Measurements from ENCODE around the gene ZFR2. TPM values are rescaled to one million over a fixed set of nuclear protein-coding genes. Genes with fewer than 3 reads are reported as not detected.

ZFR2 gene
- polyA plus RNA-seq, 3 donors, result 1.3 to 2.0 (median 1.5) TPM

- no peak for DNase-seq (ENCODE audit: low read depth in 3 of 3, low spot score in 2 of 3)
Measured at GRCh38 chr19:3839941-3840340, 28.9 kb downstream of the ZFR2 start.

DNA sequence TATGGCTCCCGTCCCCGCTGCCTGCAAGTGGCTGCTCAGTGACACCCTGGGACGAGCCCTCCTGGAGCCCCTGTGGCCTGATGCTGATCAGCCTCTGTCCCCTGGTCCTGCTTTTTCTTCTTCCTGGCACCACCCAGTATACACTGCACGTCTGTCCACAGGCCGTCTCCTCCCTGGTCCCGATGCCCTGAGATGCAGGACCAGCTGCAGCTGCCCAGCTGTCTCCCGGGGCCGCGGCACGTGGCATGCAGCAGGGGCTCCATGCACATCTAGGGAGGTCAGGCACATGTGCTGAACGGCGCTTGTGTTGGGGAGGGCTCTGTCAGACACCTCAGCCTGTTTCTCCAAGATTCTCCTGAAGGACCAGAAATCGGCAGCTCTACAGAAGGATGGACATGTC lies 30.2 kb downstream of the ZFR2 start:
- DNase-seq (ENCODE audit: low read depth in 3 of 3, low spot score in 2 of 3), result no peak

GRCh38 chr19:3837922-3838321 lies 30.9 kb downstream of the ZFR2 start:
- DNase-seq (ENCODE audit: low read depth in 3 of 3, low spot score in 2 of 3), result no peak

GRCh38 chr19:3837332-3837731 lies 31.5 kb downstream of the ZFR2 start:
- no peak for DNase-seq (ENCODE audit: low read depth in 3 of 3, low spot score in 2 of 3)

GRCh38 chr19:3836887-3837286 lies 32.0 kb downstream of the ZFR2 start:
- DNase-seq (ENCODE audit: low read depth in 3 of 3, low spot score in 2 of 3), result no peak

DNA sequence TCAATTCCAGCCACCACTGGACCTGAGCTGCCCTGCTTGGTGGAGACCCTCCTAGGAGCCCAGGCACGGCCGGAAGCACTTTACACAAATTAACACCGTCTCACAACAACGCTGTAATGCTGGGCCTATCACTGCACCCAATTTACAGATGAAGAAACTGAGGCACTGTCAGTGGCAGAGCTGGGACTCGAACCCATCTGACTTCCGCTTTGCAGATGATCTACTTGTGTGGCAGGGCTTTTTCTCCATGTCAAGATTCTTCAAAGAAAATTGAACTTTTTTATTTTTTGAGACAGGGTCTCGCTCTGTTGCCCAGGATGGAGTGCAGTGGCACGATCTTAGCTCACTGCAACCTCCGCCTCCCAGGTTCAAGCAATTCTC lies 33.8 kb downstream of the ZFR2 start:
- no peak for DNase-seq (ENCODE audit: low read depth in 3 of 3, low spot score in 2 of 3)

DNA sequence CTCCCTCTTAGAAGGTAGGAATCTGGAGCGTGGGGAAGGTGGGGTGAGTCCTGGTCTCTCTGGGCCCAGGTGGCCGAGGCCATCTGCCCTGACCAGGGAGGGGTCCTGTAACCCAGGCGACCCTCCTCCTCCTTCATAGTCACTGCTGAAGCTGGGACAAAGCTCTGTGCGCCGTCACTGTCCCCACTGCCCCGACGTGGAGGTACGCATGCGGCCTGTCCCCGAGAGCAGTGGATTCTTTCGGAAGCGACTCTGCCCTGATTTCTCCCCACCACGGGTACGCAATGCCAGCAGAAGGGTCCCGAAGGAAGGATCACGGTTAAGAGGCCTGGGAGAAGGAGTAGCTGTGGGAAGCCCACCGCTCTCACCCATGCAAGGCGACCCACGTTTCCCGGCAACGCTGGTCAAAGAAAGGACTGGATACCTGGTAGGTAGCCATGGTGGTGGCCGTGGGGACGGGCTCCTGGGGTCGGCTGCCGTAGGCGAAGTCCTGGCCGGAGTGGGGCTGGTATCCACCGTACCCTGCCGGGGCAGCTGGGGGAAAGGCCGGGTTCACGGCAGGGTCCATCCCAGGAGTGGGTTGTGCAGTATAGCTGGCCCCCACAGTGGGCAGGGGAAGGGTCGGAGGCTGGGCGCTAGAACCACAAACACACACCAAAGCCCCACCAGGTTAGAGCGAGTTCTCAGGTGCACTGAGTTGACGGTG lies 34.3 kb downstream of the ZFR2 start:
- no peak for DNase-seq (ENCODE audit: low read depth in 3 of 3, low spot score in 2 of 3)

- no peak for DNase-seq (ENCODE audit: low read depth in 3 of 3, low spot score in 2 of 3)
Measured at GRCh38 chr19:3833578-3834348, 35.1 kb downstream of the ZFR2 start.

DNA sequence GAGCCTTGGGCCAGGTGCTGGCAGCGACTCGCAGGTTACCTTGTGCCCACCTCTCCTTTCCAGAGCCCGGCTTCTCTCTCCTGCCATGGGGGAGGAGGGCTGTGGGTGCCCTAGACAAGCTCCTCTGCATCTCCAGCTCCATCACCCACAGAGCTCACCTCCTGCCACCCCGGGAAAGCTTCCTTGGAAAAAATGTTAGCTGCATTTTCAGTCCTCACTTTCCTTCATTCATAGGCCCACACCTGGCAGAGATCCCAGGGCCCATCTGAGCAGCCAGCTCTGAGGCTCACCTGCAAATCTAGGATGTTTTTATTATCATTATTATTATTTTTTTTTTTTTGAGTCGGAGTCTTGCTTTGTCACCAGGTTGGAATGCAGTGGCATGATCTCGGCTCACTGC lies 36.8 kb downstream of the ZFR2 start:
- DNase-seq (ENCODE audit: low read depth in 3 of 3, low spot score in 2 of 3), result no peak

- no peak for DNase-seq (ENCODE audit: low read depth in 3 of 3, low spot score in 2 of 3)
Measured at GRCh38 chr19:3831601-3832000, 37.2 kb downstream of the ZFR2 start.

DNA sequence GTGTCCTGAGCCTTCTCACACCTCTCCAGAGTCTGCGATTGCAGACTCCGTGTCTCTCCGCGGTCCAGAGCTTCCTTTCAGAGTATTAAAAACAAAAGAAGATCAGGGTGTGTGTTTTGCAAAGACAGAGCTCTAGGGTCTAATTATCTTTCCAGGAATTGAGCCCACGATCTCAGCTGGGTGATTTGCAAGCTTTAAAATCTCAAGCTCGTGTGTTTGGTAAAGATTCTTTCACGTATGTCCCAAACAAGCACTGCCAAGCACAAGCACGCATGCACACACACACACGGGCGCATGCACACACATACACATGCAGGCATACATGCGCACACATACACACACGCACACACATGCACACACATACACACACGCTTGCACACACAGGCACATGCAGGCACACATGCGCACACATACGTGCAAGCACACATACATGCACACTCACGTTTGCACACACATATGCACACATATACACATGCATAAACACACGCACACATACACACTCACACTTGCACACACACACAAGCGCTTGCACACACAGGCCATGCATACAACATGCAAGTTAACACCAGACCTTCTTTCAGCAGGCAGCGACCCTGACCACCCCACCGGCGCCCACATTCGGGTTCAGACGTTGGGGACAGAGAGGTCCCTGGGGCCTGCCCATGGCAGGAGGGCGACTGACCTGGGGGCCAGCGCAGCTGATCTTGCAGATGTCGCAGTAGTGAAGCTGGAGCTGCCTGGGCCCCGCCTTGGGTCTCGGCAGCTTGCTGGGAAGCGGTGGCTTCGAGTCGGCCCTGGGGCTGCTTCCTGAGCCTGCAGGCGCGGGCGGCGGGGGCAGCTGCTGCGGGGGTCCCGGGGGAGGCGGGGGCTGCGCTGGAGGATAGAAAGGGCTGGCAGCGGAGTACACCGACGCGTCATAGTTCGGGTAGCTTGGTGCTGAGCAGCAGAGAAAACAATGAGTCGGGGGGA lies 37.9 kb downstream of the ZFR2 start:
- no peak for DNase-seq (ENCODE audit: low read depth in 3 of 3, low spot score in 2 of 3)

GRCh38 chr19:3827306-3827705 lies 41.5 kb downstream of the ZFR2 start:
- DNase-seq (ENCODE audit: low read depth in 3 of 3, low spot score in 2 of 3), result no peak

- DNase-seq (ENCODE audit: low read depth in 3 of 3, low spot score in 2 of 3), result no peak
Measured at GRCh38 chr19:3826163-3826562, 42.7 kb downstream of the ZFR2 start.

GRCh38 chr19:3825286-3825956 lies 43.4 kb downstream of the ZFR2 start:
- no peak for DNase-seq (ENCODE audit: low read depth in 3 of 3, low spot score in 2 of 3)

DNA sequence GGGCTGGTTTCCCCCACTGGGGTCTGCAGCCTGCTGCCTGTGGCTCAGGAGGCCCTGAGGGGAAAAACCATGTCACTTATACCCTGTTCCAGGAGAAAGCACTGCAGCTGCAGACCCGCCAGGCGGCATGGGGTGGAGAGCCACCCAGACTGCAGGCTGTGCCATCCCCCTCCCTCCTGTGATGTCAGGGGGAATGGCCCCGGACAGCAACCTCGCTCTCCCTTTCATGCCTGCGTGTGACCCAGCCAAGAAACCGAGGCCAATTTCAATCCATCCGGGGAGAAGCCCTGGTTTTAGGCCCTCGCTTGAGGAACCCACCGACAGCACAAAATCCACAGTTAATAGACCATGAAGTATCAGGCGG lies 45.5 kb downstream of the ZFR2 start:
- no peak for DNase-seq (ENCODE audit: low read depth in 3 of 3, low spot score in 2 of 3)

- DNase-seq (ENCODE audit: low read depth in 3 of 3, low spot score in 2 of 3), result no peak
Measured at GRCh38 chr19:3822683-3823349, 46.0 kb downstream of the ZFR2 start.

- DNase-seq (ENCODE audit: low read depth in 3 of 3, low spot score in 2 of 3), result no peak
Measured at GRCh38 chr19:3821857-3822364, 46.9 kb downstream of the ZFR2 start.

- DNase-seq (ENCODE audit: low read depth in 3 of 3, low spot score in 2 of 3), result no peak
Measured at GRCh38 chr19:3821156-3821555, 47.7 kb downstream of the ZFR2 start.

DNA sequence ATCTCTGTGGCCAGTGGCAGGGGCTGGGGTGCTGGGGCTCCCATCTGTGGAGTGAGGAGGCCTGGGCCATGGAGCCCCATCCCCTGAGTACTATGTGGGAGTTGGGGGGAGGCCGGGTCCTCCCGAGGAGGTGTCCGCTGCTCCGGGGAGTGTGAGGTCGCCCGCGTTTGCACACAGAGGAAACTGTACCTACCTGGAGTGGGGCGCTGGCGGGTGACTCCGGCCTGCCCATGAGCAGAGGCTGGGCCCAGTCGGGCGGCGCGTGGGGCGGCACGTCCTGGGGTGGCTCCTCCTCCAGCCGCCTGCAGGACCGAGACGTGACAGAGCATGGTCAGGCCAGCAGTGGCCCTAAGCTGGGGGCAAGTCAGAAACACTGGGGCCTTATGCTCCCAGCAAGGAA lies 48.8 kb downstream of the ZFR2 start:
- DNase-seq (ENCODE audit: low read depth in 3 of 3, low spot score in 2 of 3), result no peak

DNA sequence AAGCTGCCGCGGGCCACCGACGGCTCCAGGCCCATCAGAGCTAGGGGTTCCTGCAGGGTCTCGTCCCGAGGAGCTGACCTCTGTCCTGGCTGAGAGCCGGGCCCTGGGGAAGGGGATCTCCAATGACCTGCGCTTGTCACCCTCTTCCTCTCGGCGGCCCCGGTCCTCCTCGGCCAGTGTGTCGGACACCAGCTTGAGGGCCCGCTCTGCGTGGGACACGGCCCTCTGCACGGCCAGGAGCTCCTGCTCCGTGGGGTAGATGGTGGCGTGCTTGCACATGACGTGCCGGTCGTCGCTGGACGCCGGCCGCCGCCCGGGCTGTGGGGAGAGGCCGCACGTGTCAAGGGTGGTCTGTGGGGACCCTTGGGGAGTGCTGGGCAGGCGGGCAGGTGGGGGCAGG lies 49.9 kb downstream of the ZFR2 start:
- DNase-seq (ENCODE audit: low read depth in 3 of 3, low spot score in 2 of 3), result no peak
